OCI-LY7 (cell line): ENCODE data around the gene INO80D.

Experiments used
- EZH2phosphoT487 ChIP-seq: fragments of 200-600 bp; sonication (generic); IDR thresholded peaks from 2 replicates; pipeline ENCODE4 v1.6.1; 2018; ENCODE audit warnings: low read depth, borderline replicate concordance, mild to moderate bottlenecking, mixed run types, antibody characterized with exemption, low read length, moderate library complexity, mixed read lengths
- TF ChIP-seq, protein P1 (sequence below): fragments of 200-600 bp; sonication (generic); conservative IDR thresholded peaks from 2 replicates; pipeline ENCODE4 v1.5.1; 2014; ENCODE audit warnings: mild to moderate bottlenecking, antibody characterized with exemption, low read length, moderate library complexity, mixed read lengths

DNA sequence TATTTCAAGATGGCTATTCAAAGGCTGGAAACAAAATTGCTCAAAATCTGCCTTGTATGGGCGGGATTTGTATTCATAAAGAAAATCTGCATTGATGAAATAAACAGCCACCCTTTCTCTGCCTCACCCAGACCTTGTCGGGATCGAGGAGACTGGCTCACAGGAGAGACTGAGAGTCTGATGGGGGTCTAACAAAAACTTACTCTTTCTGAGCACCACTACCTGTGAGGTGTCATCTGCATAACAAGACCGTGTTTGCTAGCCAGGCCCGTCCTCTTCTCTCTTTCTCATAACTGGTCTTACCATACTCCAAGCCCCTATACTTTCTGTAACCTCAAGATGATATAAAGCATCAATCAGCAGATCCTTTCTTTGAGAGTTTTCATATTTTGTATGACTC is 115.6 kb downstream of the INO80D start:
- TF ChIP-seq, protein P1, sequence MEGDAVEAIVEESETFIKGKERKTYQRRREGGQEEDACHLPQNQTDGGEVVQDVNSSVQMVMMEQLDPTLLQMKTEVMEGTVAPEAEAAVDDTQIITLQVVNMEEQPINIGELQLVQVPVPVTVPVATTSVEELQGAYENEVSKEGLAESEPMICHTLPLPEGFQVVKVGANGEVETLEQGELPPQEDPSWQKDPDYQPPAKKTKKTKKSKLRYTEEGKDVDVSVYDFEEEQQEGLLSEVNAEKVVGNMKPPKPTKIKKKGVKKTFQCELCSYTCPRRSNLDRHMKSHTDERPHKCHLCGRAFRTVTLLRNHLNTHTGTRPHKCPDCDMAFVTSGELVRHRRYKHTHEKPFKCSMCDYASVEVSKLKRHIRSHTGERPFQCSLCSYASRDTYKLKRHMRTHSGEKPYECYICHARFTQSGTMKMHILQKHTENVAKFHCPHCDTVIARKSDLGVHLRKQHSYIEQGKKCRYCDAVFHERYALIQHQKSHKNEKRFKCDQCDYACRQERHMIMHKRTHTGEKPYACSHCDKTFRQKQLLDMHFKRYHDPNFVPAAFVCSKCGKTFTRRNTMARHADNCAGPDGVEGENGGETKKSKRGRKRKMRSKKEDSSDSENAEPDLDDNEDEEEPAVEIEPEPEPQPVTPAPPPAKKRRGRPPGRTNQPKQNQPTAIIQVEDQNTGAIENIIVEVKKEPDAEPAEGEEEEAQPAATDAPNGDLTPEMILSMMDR: no peak
- TF ChIP-seq EZH2phosphoT487: no peak
